ENCODE measurements around the gene ANAPC16.

DNA sequence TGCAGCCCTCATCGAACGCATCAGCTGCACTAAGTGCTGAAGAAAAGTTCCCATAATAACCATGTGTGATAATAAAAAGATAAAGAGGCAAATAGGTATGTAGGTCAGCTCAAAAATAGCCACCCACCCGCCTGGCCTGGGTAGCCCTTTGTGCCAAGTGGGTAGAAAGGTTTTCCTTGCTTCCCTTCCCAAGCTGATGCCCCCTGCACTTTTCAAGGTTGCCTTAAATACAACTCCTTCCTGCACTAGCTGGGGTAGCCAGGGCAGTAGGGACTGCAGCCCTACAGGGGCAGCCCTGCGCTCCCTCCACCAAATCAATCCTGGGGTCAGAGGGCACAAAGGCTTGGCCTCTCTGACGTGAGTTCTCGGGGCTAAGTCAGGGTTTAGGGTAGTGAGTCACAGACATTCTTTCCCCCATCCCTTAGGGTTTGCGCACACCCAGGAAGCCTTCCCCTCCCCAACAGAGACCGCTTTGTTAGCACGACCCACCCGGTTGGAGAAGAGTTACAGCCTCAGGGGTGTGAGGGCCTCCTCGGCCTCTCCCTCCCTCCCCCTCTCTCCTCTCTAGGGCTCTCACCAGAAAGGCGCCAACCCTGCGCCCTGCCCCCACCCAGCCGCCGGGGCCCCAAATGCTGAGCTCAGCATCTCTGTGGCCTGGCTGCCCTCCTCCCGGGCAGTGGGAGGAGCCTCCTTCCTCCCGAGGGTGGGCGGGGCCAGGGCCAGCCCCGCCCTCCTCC, 44.6 kb downstream of the ANAPC16 start:
- TF ChIP-seq POLR2A (IDR thresholded peaks at IDR 0.05), result no peak
- TF ChIP-seq, protein P1, sequence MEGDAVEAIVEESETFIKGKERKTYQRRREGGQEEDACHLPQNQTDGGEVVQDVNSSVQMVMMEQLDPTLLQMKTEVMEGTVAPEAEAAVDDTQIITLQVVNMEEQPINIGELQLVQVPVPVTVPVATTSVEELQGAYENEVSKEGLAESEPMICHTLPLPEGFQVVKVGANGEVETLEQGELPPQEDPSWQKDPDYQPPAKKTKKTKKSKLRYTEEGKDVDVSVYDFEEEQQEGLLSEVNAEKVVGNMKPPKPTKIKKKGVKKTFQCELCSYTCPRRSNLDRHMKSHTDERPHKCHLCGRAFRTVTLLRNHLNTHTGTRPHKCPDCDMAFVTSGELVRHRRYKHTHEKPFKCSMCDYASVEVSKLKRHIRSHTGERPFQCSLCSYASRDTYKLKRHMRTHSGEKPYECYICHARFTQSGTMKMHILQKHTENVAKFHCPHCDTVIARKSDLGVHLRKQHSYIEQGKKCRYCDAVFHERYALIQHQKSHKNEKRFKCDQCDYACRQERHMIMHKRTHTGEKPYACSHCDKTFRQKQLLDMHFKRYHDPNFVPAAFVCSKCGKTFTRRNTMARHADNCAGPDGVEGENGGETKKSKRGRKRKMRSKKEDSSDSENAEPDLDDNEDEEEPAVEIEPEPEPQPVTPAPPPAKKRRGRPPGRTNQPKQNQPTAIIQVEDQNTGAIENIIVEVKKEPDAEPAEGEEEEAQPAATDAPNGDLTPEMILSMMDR (IDR thresholded peaks at IDR 0.05 in 8 of 11, conservative IDR thresholded peaks at IDR 0.05 in 3 of 11), result peak in 2 of 11 experiments; percentile 17 to 29
